HCT116 (cell line): Measurements from ENCODE around the gene UNC45A.
"Not testable (repeated sequence)": the region's sequence is repeated elsewhere in the genome, so short reads cannot be mapped to it uniquely, and the experiment has no call there.

Source experiments
- CEBPB ChIP-seq: IDR thresholded peaks from 2 replicates; pipeline ENCODE4 v1.6.1; 2012; ENCODE audit warnings: low read depth
- ELF1 ChIP-seq: IDR thresholded peaks from 2 replicates; pipeline ENCODE4 v1.6.1; 2012; ENCODE audit warnings: low read depth, borderline replicate concordance
- EZH2 ChIP-seq: fragments of 200-600 bp; sonication (generic); IDR thresholded peaks from 2 replicates; pipeline ENCODE4 v1.6.1; 2017; ENCODE audit warnings: antibody characterized with exemption, mixed run types
- FOSL1 ChIP-seq: IDR thresholded peaks from 2 replicates; pipeline ENCODE4 v1.6.1; 2012; ENCODE audit warnings: low read depth
- POLR2A ChIP-seq: IDR thresholded peaks from 2 replicates; pipeline ENCODE4 v1.7.0; 2011; ENCODE audit warnings: borderline replicate concordance; ENCODE audit not compliant: insufficient read depth, insufficient read length; ENCODE audit errors: extremely low read depth
- POLR2AphosphoS5 ChIP-seq: IDR thresholded peaks from 2 replicates; pipeline ENCODE4 v1.6.1; 2011; ENCODE audit warnings: mild to moderate bottlenecking, low read depth, low read length, moderate library complexity
- SIN3A ChIP-seq: IDR thresholded peaks from 2 replicates; pipeline ENCODE4 v1.6.1; 2012; ENCODE audit warnings: low read depth
- TCF7L2 ChIP-seq: IDR thresholded peaks from 2 replicates; pipeline ENCODE4 v1.7.0; 2011; ENCODE audit warnings: borderline replicate concordance, inconsistent platforms; ENCODE audit not compliant: insufficient read depth, insufficient read length; ENCODE audit errors: extremely low read depth
- ZNF274 ChIP-seq: fragments of 200-500 bp; sonication (Bioruptor generic); IDR thresholded peaks from 2 replicates; pipeline ENCODE4 v1.6.1; 2014; ENCODE audit warnings: mild to moderate bottlenecking, low read depth, low read length, inconsistent platforms
- TF ChIP-seq, protein P1 (sequence below), 3 experiments: fragments of 200-600 bp in 1 of 3; sonication (generic) in 1 of 3; IDR thresholded peaks in 2 of 3; conservative IDR thresholded peaks in 1 of 3; 2 replicates each; pipeline ENCODE4 v1.5.1; 2012 to 2017; ENCODE audit warnings: low read depth in 2 of 3, low read length in 2 of 3, antibody characterized with exemption in 1 of 3, borderline replicate concordance in 1 of 3, control low read depth in 1 of 3, mild to moderate bottlenecking in 1 of 3, mixed read lengths in 1 of 3, mixed run types in 1 of 3, moderate library complexity in 1 of 3; ENCODE audit not compliant: insufficient read depth in 1 of 3

DNA sequence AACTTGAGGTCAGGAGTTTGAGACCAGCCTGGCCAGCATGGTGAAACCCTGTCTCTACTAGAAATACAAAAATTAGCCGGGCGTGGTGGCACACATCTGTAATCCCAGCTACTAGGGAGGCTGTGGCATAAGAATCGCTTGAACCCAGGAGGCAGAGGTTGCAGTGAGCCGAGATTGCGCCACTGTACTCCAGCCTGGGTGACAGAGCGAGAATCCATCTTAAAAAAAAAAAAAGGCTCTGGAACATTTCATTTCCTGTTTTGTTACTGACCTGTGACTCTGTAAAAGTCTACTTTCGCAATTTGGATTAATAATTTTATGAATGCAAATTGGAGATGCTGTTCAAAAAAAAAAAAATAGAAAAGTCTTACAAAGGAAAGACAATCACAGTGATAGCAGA lies 7.0 kb upstream of the UNC45A start:
- TF ChIP-seq, protein P1, sequence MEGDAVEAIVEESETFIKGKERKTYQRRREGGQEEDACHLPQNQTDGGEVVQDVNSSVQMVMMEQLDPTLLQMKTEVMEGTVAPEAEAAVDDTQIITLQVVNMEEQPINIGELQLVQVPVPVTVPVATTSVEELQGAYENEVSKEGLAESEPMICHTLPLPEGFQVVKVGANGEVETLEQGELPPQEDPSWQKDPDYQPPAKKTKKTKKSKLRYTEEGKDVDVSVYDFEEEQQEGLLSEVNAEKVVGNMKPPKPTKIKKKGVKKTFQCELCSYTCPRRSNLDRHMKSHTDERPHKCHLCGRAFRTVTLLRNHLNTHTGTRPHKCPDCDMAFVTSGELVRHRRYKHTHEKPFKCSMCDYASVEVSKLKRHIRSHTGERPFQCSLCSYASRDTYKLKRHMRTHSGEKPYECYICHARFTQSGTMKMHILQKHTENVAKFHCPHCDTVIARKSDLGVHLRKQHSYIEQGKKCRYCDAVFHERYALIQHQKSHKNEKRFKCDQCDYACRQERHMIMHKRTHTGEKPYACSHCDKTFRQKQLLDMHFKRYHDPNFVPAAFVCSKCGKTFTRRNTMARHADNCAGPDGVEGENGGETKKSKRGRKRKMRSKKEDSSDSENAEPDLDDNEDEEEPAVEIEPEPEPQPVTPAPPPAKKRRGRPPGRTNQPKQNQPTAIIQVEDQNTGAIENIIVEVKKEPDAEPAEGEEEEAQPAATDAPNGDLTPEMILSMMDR (IDR thresholded peaks at IDR 0.05 in 2 of 3, conservative IDR thresholded peaks at IDR 0.05 in 1 of 3; ENCODE audit: borderline replicate concordance in 1 of 3, insufficient read depth in 1 of 3, low read depth in 2 of 3, low read length in 2 of 3), result not testable (repeated sequence)
- TF ChIP-seq POLR2A, EZH2, ZNF274, ELF1, POLR2AphosphoS5, SIN3A, CEBPB, TCF7L2, FOSL1: not testable (repeated sequence)
